Fibroblast of lung (primary cell): Measurements from ENCODE around the gene FCRLA.
"Not testable (repeated sequence)": the region's sequence is repeated elsewhere in the genome, so short reads cannot be mapped to it uniquely, and the experiment has no call there.

Source experiments
- EZH2 ChIP-seq: IDR thresholded peaks from 2 replicates; pipeline ENCODE4 v1.5.1; 2012; ENCODE audit warnings: low read length, control low read depth, mild to moderate bottlenecking; ENCODE audit errors: missing control alignments
- TF ChIP-seq, protein P1 (sequence below), 2 donors: IDR thresholded peaks in 1 of 2; conservative IDR thresholded peaks in 1 of 2; 1 replicate in 1 of 2; 2 replicates in 1 of 2; pipeline ENCODE4 v1.5.1; 2011 to 2012; ENCODE audit warnings: low read length in 2 of 2, control low read depth in 1 of 2, inconsistent platforms in 1 of 2, low read depth in 1 of 2, mild to moderate bottlenecking in 1 of 2

DNA sequence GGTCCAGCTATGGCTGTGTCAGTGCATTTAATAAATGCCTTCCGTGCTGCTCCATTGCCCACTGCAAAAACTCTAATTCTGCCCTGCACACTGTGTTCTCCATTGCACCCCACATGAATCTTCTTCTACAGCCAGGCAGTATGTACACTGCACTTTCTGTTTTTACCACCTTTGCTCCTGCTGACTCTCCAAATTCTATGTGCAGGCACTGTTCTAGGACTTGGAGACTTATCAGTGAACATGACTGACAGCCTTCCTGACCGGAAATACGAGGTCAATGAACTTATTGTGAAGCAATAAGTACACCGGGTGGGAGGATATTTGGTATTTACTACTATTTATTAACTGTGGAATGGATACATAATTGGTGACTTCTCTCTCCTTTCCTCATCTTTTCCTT, 42.3 kb upstream of the FCRLA start:
- TF ChIP-seq, protein P1, sequence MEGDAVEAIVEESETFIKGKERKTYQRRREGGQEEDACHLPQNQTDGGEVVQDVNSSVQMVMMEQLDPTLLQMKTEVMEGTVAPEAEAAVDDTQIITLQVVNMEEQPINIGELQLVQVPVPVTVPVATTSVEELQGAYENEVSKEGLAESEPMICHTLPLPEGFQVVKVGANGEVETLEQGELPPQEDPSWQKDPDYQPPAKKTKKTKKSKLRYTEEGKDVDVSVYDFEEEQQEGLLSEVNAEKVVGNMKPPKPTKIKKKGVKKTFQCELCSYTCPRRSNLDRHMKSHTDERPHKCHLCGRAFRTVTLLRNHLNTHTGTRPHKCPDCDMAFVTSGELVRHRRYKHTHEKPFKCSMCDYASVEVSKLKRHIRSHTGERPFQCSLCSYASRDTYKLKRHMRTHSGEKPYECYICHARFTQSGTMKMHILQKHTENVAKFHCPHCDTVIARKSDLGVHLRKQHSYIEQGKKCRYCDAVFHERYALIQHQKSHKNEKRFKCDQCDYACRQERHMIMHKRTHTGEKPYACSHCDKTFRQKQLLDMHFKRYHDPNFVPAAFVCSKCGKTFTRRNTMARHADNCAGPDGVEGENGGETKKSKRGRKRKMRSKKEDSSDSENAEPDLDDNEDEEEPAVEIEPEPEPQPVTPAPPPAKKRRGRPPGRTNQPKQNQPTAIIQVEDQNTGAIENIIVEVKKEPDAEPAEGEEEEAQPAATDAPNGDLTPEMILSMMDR (conservative IDR thresholded peaks at IDR 0.05 in 1 of 2, IDR thresholded peaks at IDR 0.05 in 1 of 2; ENCODE audit: low read depth in 1 of 2, low read length in 2 of 2): not testable (repeated sequence)
- TF ChIP-seq EZH2: not testable (repeated sequence)
